ENCODE results near the gene JPT1. TPM values are rescaled to one million over a fixed set of nuclear protein-coding genes. Genes with fewer than 3 reads are reported as not detected.

The JPT1 gene
- total RNA-seq, 4 donors from 2014 or later, result 13.5 to 53.4 (median 32.4) TPM

DNA sequence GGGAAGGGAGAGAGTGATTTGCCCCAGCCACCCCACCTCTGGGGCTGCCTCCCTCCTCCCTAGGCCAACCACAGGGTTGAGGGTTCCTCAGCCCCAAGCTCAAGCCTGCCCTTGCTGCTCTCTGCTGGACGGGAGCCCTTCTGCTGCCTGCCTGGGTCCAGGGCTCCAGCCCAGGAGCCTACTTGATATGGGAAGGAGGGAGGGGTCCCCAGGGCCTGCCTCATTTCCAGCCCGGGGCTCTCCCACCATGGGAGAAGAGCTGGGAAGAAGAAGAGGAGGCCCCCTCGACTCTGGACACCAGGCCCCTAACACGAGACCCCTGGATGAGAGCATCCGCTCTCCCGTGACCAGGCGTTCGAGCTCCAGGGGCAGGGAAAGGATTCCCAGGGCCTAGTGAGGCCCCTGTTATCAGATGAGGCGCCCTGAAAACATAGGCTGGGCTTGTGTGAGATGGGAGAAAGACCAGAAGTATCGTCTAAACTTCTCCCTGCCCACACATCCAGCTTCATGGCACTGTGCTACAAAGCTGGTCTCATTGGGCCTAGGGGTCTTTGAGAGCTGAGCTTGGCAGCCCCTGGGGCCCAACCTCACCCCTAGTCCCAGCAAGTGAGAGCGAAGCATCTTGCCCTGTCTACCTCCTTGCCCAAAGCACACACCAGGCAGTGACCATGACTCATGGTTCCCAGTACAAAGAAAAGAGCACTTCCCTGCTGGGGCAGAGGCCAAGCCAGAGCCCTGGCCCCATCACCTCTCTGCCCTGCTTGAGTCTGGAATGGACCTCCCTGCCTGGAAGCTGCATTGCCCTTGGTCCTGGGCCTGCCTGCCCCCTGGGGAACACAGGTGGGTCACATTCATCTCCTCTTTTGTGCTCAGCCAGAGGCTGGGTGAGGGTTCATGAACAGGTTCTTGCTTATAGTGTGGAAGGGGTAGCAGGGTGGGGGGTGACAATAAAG, 65.6 kb downstream of the JPT1 start:
- no peak for DNase-seq (ENCODE audit: low spot score in 2 of 2)
- Histone ChIP-seq H3K27ac (peak overlapping the region; percentile 38 to 89 (median 84)), H3K9me3 (no peaks in the 10 kb centered on the region), H3K4me3 (peak overlapping the region; percentile 41 to 66 (median 52)), H3K27me3 (no peaks in the 10 kb centered on the region), H3K36me3 (no peaks in the 10 kb centered on the region), H3K4me1 (peaks cover 0 to 68% (median 40%) of the 10 kb centered on the region in 4 donors)
- WGBS, 2 donors, result 72 to 78% methylated on average over 11 of the region's 11 CpGs
- TF ChIP-seq EP300 (IDR thresholded peaks at IDR 0.05), result no peak
- no peak for TF ChIP-seq POLR2A (IDR thresholded peaks at IDR 0.05)
- TF ChIP-seq, protein P1, sequence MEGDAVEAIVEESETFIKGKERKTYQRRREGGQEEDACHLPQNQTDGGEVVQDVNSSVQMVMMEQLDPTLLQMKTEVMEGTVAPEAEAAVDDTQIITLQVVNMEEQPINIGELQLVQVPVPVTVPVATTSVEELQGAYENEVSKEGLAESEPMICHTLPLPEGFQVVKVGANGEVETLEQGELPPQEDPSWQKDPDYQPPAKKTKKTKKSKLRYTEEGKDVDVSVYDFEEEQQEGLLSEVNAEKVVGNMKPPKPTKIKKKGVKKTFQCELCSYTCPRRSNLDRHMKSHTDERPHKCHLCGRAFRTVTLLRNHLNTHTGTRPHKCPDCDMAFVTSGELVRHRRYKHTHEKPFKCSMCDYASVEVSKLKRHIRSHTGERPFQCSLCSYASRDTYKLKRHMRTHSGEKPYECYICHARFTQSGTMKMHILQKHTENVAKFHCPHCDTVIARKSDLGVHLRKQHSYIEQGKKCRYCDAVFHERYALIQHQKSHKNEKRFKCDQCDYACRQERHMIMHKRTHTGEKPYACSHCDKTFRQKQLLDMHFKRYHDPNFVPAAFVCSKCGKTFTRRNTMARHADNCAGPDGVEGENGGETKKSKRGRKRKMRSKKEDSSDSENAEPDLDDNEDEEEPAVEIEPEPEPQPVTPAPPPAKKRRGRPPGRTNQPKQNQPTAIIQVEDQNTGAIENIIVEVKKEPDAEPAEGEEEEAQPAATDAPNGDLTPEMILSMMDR (IDR thresholded peaks at IDR 0.05), result no peak

DNA sequence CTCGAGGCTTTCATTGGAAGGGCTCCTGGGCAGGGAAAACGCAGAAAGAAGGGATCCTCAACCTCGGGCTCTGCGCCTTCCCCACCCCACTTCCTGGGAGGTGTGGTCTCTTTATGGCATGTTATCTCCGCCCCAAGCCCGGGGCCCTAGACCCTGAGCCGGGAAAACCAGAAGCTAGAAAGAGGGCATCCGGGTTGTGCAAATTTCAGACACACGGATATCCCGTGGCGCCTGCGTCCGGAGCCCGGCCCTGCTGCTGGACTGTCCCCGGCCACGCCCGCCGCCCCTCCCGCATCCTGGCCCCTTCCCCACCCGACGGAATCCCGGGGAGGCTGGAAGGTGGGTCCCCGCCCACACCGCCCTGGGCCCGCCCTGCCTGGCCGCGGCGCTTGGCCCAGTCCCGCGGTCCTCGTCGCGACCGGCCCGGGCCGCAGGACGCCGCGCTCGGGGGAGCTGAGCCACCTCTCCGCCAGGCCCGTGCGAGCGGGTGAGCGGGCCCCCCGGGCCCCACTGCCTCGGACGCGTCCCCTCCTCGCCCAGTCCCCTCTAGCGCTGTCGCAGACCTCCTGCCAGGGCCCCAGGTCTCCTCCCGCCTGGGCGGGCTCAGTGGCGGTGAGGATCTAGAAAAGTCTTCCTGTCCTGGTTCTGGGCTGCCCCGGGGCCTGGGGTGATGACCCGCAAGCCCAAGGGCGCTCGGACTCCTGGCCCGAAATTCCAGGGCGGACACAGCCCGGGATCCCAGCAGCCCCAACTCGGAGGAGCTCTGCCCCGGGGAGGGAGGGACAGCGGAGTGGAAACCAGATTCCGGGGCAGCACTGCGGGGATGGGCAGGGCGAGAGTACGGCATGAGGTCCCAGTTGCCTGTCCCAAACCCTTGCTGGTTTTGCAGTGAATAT, 66.5 kb downstream of the JPT1 start, which contains the start of gene SLC16A5:
Gene SLC16A5 (plus strand): TSS at position 397 of the 896 bp plus-strand sequence. CDS start 5,683 bp downstream, outside the sequence.
- H3K36me3 ChIP-seq, result no peaks in the 10 kb centered on the region
- peaks cover 0 to 63% (median 33%) of the 10 kb centered on the region in 4 donors for H3K4me1 ChIP-seq
- H3K9me3 ChIP-seq, result no peaks in the 10 kb centered on the region
- peak; percentile 62 to 65 for DNase-seq (ENCODE audit: low spot score in 2 of 2)
- 10 to 12% methylated on average over 22 to 34 of the region's 69 CpGs for WGBS, 2 donors
- peak within 1 kb of the TSS; percentile 41 to 66 (median 52) for H3K4me3 ChIP-seq
- no peaks in the 10 kb centered on the region for H3K27me3 ChIP-seq
- H3K27ac ChIP-seq, result peak within 1 kb of the TSS; percentile 39 to 89 (median 84)
- TF ChIP-seq, protein P1 (IDR thresholded peaks at IDR 0.05), result no peak
- peak; percentile 8 to 20 for TF ChIP-seq POLR2A (IDR thresholded peaks at IDR 0.05)
- peak in 1 of 2 donors; percentile 73 for TF ChIP-seq EP300 (IDR thresholded peaks at IDR 0.05)

DNA sequence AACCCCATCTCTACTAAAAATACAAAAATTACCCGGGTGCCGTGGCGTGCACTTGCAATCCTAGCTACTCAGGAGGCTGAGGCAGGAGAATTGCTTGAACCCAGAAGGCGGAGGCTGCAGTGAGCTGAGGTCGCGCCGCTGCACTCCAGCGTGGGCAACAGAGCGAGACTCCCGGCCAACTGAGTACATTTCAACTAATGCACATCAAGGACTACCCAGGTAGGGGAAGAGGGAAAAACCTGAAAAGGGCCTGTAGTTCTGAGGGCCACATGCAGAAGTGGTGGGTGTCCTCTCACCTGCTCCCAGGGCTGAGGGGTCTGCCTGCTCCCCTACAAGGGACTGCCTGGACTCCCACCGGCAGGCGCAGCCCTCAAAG, 67.1 kb downstream of the JPT1 start:
- peak overlapping the region in 3 of 4 donors; percentile 48 to 66 (median 56) for H3K4me3 ChIP-seq
- no peak for TF ChIP-seq POLR2A (IDR thresholded peaks at IDR 0.05)
- TF ChIP-seq, protein P1 (IDR thresholded peaks at IDR 0.05), result no peak
- TF ChIP-seq EP300 (IDR thresholded peaks at IDR 0.05), result no peak
- WGBS, 2 donors, result 74 to 77% methylated on average over 12 of the region's 12 CpGs

DNA sequence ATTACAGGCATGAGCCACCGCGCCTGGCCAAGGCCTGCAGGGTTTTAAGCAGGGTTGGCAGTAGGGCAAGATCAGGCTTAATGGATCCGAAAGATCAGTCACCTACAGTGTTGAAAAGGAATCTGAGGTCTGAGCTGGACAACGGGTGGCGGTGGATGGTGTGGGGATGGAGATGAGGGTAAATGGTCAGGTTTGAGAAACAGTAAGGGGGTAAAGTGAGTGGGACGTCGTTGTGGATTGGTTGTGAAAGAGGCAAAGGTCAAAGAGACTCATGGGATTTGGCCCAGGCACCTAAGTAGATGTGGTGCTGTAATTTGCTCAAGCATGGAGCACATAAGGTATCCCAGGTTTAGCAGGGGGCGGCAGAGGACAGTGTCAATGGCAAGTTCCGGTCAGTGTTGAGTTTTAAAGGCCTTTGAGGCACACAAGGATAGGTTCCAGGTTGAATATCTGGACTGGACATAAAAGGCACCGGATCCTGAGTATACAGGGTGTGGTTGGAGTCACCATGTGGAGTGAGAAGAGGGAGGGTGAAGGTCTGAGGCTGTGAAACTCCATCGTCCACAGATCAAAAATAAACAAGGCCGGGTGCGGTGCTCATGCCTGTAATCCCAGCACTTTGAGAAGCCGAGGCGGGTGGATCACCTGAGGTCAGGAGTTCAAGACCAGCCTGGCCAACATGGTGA, 67.7 kb downstream of the JPT1 start:
- Histone ChIP-seq H3K9me3 (no peaks in the 10 kb centered on the region), H3K4me1 (peaks cover 0 to 56% (median 28%) of the 10 kb centered on the region in 4 donors), H3K4me3 (no peak overlapping the region), H3K27me3 (no peaks in the 10 kb centered on the region), H3K27ac (peak overlapping the region in 2 of 4 donors; percentile 83 to 85), H3K36me3 (no peaks in the 10 kb centered on the region)
- 82 to 84% methylated on average over 15 of the region's 15 CpGs for WGBS, 2 donors
- TF ChIP-seq EP300 (IDR thresholded peaks at IDR 0.05) (no peak), POLR2A (IDR thresholded peaks at IDR 0.05) (no peak)
- TF ChIP-seq, protein P1 (IDR thresholded peaks at IDR 0.05), result no peak
- no peak for DNase-seq (ENCODE audit: low spot score in 2 of 2)

More for the DNA sequence above, 67.1 kb downstream of the JPT1 start:
- no peak for DNase-seq (ENCODE audit: low spot score in 2 of 2)
- H3K27me3 ChIP-seq, result no peaks in the 10 kb centered on the region
- H3K36me3 ChIP-seq, result no peaks in the 10 kb centered on the region
- H3K4me1 ChIP-seq, result peaks cover 0 to 59% (median 30%) of the 10 kb centered on the region in 4 donors
- H3K27ac ChIP-seq, result peak overlapping the region in 3 of 4 donors; percentile 83 to 89 (median 85)
- no peaks in the 10 kb centered on the region for H3K9me3 ChIP-seq

Small RNA genes lying within 50 kb of the gene (small RNA-seq; reads per million reads assigned to genes)
- not detected for gene RF00019

Other genes starting within 250 kb of the JPT1 start
- gene USH1G, start 231.3 kb downstream of the JPT1 start, total RNA-seq, result under 1 TPM in 1 of 4 donors, not detected in 3; 0.87 TPM
- not detected for gene OTOP2, start 230.2 kb downstream of the JPT1 start, total RNA-seq
- gene OTOP3, start 218.6 kb downstream of the JPT1 start, total RNA-seq, result not detected
- gene HID1, start 181.8 kb downstream of the JPT1 start, total RNA-seq, result 10 to 100 TPM in 1 of 4 donors, 1 to 10 TPM in 3; 5.7 to 11.6 (median 8.9) TPM
- gene CDR2L, start 166.9 kb downstream of the JPT1 start, total RNA-seq, result 10 to 100 TPM; 10.7 to 19.2 (median 13.9) TPM
- gene MRPL58, start 141.8 kb downstream of the JPT1 start, total RNA-seq, result 10 to 100 TPM; 32.1 to 51.9 (median 46.0) TPM
- 100 to 1,000 TPM; 171 to 241 (median 220) TPM for gene ATP5PD, start 107.5 kb downstream of the JPT1 start, total RNA-seq
- gene KCTD2, start 107.3 kb downstream of the JPT1 start, total RNA-seq, result 10 to 100 TPM; 24.9 to 33.5 (median 32.6) TPM
- 10 to 100 TPM in 1 of 4 donors, 1 to 10 TPM in 3; 4.6 to 27.9 (median 7.7) TPM for gene SLC16A5, start 66.6 kb downstream of the JPT1 start, total RNA-seq
- 10 to 100 TPM in 1 of 4 donors, 1 to 10 TPM in 3; 4.2 to 12.0 (median 8.3) TPM for gene ARMC7, start 44.5 kb downstream of the JPT1 start, total RNA-seq
- gene NT5C, start 22.8 kb downstream of the JPT1 start, total RNA-seq, result 100 to 1,000 TPM; 137 to 194 (median 166) TPM
- gene SUMO2, start 28.4 kb upstream of the JPT1 start, total RNA-seq, result 10 to 100 TPM; 38.1 to 62.9 (median 59.8) TPM
- gene NUP85, start 51.2 kb upstream of the JPT1 start, total RNA-seq, result 10 to 100 TPM; 38.1 to 68.6 (median 53.2) TPM
- 10 to 100 TPM; 45.5 to 66.0 (median 56.6) TPM for gene GGA3, start 107.1 kb upstream of the JPT1 start, total RNA-seq
- 10 to 100 TPM; 31.2 to 36.6 (median 33.6) TPM for gene MRPS7, start 107.4 kb upstream of the JPT1 start, total RNA-seq
- 10 to 100 TPM; 18.4 to 53.1 (median 41.0) TPM for gene MIF4GD, start 116.7 kb upstream of the JPT1 start, total RNA-seq
- 10 to 100 TPM; 16.7 to 23.1 (median 20.1) TPM for gene SLC25A19, start 134.9 kb upstream of the JPT1 start, total RNA-seq